PC-9 (cell line): ENCODE measurements around the gene TNFRSF8. TPM values are rescaled to one million over a fixed set of nuclear protein-coding genes. Genes with fewer than 3 reads are reported as not detected.

Experiments used
- BruUV-seq: library from RNA; stranded (reverse); fragments of 400-500 nt; replicated peaks from 2 replicates; lab custom pipeline; 2021; lab: Mats Ljungman, UMichigan
- CTCF ChIA-PET: fragments of 300-600 bp; sonication (Branson Sonifier 250); formaldehyde crosslinking; loops from one replicate; lab custom pipeline; 2022; ENCODE audit warnings: antibody characterized with exemption; lab: Charles Lee
- POLR2A ChIA-PET: fragments of 300-600 bp; sonication (Branson Sonifier 250); formaldehyde crosslinking; loops from one replicate; lab custom pipeline; 2022; ENCODE audit warnings: antibody characterized with exemption; ENCODE audit not compliant: unreplicated experiment; lab: Charles Lee
- DNase-seq, 2 experiments: peaks; one replicate each; pipeline versions ENCODE4 v3.0.0 to v3.0.0-alpha.2; 2015 to 2022; ENCODE audit warnings: mixed read lengths in 1 of 2
- H2AFZ ChIP-seq: fragments of 200-600 bp; sonication (generic); 2 replicates; pipeline ENCODE4 v1.8.1; 2017; ENCODE audit warnings: antibody characterized with exemption
- H3F3A ChIP-seq: fragments of 200-600 bp; sonication (generic); 2 replicates; pipeline ENCODE4 v1.8.1; 2017; ENCODE audit warnings: antibody characterized with exemption, mild to moderate bottlenecking, low read depth; ENCODE audit not compliant: insufficient read depth
- H3K27ac ChIP-seq: fragments of 200-600 bp; sonication (generic); 2 replicates; pipeline ENCODE4 v1.6.1; 2016; ENCODE audit warnings: mixed run types
- H3K27me3 ChIP-seq: fragments of 200-600 bp; sonication (generic); 2 replicates; pipeline ENCODE4 v1.6.1; 2016; ENCODE audit warnings: low read depth, mixed run types; ENCODE audit not compliant: insufficient read depth
- H3K36me3 ChIP-seq: fragments of 200-600 bp; sonication (generic); 2 replicates; pipeline ENCODE4 v1.6.1; 2016; ENCODE audit warnings: low read depth, mixed run types
- H3K4me1 ChIP-seq: fragments of 200-600 bp; sonication (generic); replicated peaks from 2 replicates; pipeline ENCODE4 v1.6.1; 2016; ENCODE audit warnings: mixed run types; ENCODE audit not compliant: insufficient read depth
- H3K4me2 ChIP-seq: fragments of 200-600 bp; sonication (generic); 2 replicates; pipeline ENCODE4 v1.6.1; 2017; ENCODE audit warnings: mixed run types
- H3K4me3 ChIP-seq: fragments of 200-600 bp; sonication (generic); 2 replicates; pipeline ENCODE4 v1.6.1; 2016; ENCODE audit warnings: mixed run types
- H3K79me2 ChIP-seq: fragments of 200-600 bp; sonication (generic); 2 replicates; pipeline ENCODE4 v1.6.1; 2017; ENCODE audit warnings: low read depth, mixed run types
- H3K9me2 ChIP-seq: fragments of 200-600 bp; sonication (generic); 2 replicates; pipeline ENCODE4 v1.8.1; 2017; ENCODE audit warnings: mild to moderate bottlenecking; ENCODE audit not compliant: insufficient read depth
- H3K9me3 ChIP-seq: fragments of 200-600 bp; sonication (generic); 2 replicates; pipeline ENCODE4 v1.8.1; 2016; ENCODE audit warnings: low read depth; ENCODE audit not compliant: insufficient read depth
- H4K20me1 ChIP-seq: fragments of 200-600 bp; sonication (generic); 2 replicates; pipeline ENCODE4 v1.8.1; 2017; ENCODE audit not compliant: insufficient read depth
- EZH2 ChIP-seq: fragments of 200-600 bp; sonication (generic); IDR thresholded peaks from 2 replicates; pipeline ENCODE4 v1.8.0; 2017; ENCODE audit warnings: antibody characterized with exemption, low read depth
- intact Hi-C: fragments of 100-400 bp; cut with micrococcal nuclease; formaldehyde crosslinking; loops from one replicate; pipeline ENCODE4 v1.10.0; 2022; ENCODE audit not compliant: unreplicated experiment
- total RNA-seq: library from RNA; stranded (reverse); gene quantifications from 2 replicates; pipeline ENCODE4 v1.2.3, GENCODE V29; 2021
- TF ChIP-seq, protein P1 (sequence below): fragments of 200-600 bp; sonication (generic); conservative IDR thresholded peaks from 2 replicates; pipeline ENCODE4 v1.6.1; 2017; ENCODE audit warnings: mixed run types, antibody characterized with exemption, mild to moderate bottlenecking, moderate library complexity

The TNFRSF8 gene
- total RNA-seq, 1 experiment from 2014 or later = not detected

DNA sequence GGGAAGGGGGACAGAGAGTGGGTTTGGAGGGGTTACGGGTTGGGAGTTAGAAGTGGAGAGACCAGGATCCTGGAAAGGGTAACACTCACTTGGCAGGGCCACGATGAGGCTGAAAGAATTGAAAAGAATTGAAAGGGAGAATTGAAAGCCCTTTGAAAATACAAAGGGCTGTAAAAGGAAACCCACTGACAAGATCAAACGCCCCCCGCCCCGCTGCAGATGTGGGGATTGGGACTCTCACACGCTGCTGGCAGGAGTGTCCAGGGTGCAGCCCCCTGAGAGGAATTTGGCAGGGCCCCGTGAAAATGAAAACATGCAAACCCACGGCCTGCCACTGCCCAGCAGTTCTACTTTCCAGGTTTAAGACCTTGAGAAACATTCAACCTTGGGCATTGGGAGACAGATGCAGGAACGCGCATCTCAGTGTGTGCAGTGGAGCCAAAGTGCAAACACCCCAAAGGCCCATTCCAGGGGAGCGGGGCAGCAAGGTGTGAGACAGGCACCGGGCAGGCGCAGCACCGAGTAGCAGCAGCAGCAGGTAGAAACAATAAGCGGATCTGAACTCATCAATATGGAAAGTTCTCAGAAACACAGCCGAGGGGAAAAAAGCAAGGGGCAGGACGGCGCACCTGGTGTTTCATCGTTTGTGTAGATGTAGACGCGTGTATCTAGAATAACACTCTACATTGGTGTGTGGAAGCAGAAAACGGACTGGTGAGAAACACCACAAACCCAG is 95.4 kb downstream of the TNFRSF8 start:
- H3K4me3 ChIP-seq = no peak overlapping the region
- CTCF ChIA-PET = no interaction called here
- peak overlapping the region; percentile 49; the same call in 1 of the 2 replicates for H3K27ac ChIP-seq
- H3K9me3 ChIP-seq = no peaks in the 10 kb centered on the region
- POLR2A ChIA-PET = no interaction called here
- no peaks in the 10 kb centered on the region for H3K79me2 ChIP-seq
- intact Hi-C loops = no loop called here
- TF ChIP-seq, protein P1, sequence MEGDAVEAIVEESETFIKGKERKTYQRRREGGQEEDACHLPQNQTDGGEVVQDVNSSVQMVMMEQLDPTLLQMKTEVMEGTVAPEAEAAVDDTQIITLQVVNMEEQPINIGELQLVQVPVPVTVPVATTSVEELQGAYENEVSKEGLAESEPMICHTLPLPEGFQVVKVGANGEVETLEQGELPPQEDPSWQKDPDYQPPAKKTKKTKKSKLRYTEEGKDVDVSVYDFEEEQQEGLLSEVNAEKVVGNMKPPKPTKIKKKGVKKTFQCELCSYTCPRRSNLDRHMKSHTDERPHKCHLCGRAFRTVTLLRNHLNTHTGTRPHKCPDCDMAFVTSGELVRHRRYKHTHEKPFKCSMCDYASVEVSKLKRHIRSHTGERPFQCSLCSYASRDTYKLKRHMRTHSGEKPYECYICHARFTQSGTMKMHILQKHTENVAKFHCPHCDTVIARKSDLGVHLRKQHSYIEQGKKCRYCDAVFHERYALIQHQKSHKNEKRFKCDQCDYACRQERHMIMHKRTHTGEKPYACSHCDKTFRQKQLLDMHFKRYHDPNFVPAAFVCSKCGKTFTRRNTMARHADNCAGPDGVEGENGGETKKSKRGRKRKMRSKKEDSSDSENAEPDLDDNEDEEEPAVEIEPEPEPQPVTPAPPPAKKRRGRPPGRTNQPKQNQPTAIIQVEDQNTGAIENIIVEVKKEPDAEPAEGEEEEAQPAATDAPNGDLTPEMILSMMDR = no peak
- no peak for TF ChIP-seq EZH2
- peaks cover 39% of the 10 kb centered on the region for H3F3A ChIP-seq
- no peaks in the 10 kb centered on the region for H3K36me3 ChIP-seq
- no TSS peak for BruUV-seq
- H3K4me1 ChIP-seq = peaks cover 62% of the 10 kb centered on the region
- H3K9me2 ChIP-seq = no peaks in the 10 kb centered on the region
- no peak overlapping the region for H2AFZ ChIP-seq
- no peaks in the 10 kb centered on the region for H3K27me3 ChIP-seq
- no peak for DNase-seq
- no peaks in the 10 kb centered on the region for H4K20me1 ChIP-seq
- H3K4me2 ChIP-seq = peak overlapping the region; percentile 40

DNA sequence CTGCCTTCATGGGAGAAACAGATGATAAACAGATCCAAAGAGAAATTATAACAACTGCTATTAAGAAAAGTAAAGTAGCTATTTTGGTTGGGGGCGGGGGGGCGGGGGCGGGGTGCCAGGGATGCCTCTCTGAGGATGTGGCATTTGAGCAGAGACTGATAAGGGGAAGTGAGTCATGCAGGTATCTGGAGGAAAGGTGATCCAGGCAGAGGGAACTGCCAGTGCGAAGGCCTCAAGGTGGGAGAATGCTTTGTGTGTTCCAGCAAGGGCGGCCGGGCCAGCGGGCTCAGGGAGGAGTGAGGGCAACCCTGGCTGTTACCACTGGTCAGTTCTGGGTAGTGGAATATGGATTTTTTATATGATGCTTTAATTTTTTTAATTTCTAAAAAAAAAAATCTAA is 96.7 kb downstream of the TNFRSF8 start:
- H3F3A ChIP-seq = peaks cover 39% of the 10 kb centered on the region
- H3K9me2 ChIP-seq = no peaks in the 10 kb centered on the region
- H3K27me3 ChIP-seq = no peaks in the 10 kb centered on the region
- no peak overlapping the region for H2AFZ ChIP-seq
- H3K4me3 ChIP-seq = no peak overlapping the region
- no peaks in the 10 kb centered on the region for H3K9me3 ChIP-seq
- BruUV-seq = no TSS peak
- intact Hi-C loops = loop anchor here (2.0 kb wide), 1 partner anchor 27 kb away; no protein-coding TSS in a partner anchor
- no peak for TF ChIP-seq EZH2
- TF ChIP-seq, protein P1 = no peak
- no peaks in the 10 kb centered on the region for H4K20me1 ChIP-seq
- H3K27ac ChIP-seq = peak overlapping the region; percentile 37; the same call in 1 of the 2 replicates
- DNase-seq = peak; percentile 67 to 68
- no peak overlapping the region for H3K4me2 ChIP-seq
- ChIA-PET POLR2A (interaction anchor here (0.5 to 0.7 kb wide), 3 partner anchors 20 to 84 kb away, joined by 4 to 17 read pairs (median 10); no protein-coding TSS in a partner anchor), CTCF (no interaction called here)
- H3K36me3 ChIP-seq = no peaks in the 10 kb centered on the region
- H3K4me1 ChIP-seq = peaks cover 61% of the 10 kb centered on the region
- H3K79me2 ChIP-seq = no peaks in the 10 kb centered on the region

- no peaks in the 10 kb centered on the region for H3K9me3 ChIP-seq
- BruUV-seq = no TSS peak
- H3F3A ChIP-seq = peaks cover 39% of the 10 kb centered on the region
- H3K4me2 ChIP-seq = peak overlapping the region; percentile 33
- no peaks in the 10 kb centered on the region for H4K20me1 ChIP-seq
- no peaks in the 10 kb centered on the region for H3K9me2 ChIP-seq
- no peaks in the 10 kb centered on the region for H3K36me3 ChIP-seq
- intact Hi-C loops = loop anchor here (2.0 kb wide), 1 partner anchor 28 kb away; no protein-coding TSS in a partner anchor
- no peak for TF ChIP-seq EZH2
- TF ChIP-seq, protein P1 = no peak
- no peak overlapping the region for H2AFZ ChIP-seq
- no peak for DNase-seq
- no peak overlapping the region for H3K4me3 ChIP-seq
- no peaks in the 10 kb centered on the region for H3K27me3 ChIP-seq
- peak overlapping the region; percentile 47; the same call in 1 of the 2 replicates for H3K27ac ChIP-seq
- CTCF ChIA-PET = interaction anchor here (0.8 kb wide), 1 partner anchor 223 kb away, joined by 3 read pairs; no protein-coding TSS in a partner anchor
- no peaks in the 10 kb centered on the region for H3K79me2 ChIP-seq
- POLR2A ChIA-PET = no interaction called here
- H3K4me1 ChIP-seq = peaks cover 61% of the 10 kb centered on the region
These were observed 98.2 kb downstream of the TNFRSF8 start for GRCh38 chr1:12161324-12161661.
